ENCODE measurements around the gene CHRNA1.

Gene CHRNA1

DNA sequence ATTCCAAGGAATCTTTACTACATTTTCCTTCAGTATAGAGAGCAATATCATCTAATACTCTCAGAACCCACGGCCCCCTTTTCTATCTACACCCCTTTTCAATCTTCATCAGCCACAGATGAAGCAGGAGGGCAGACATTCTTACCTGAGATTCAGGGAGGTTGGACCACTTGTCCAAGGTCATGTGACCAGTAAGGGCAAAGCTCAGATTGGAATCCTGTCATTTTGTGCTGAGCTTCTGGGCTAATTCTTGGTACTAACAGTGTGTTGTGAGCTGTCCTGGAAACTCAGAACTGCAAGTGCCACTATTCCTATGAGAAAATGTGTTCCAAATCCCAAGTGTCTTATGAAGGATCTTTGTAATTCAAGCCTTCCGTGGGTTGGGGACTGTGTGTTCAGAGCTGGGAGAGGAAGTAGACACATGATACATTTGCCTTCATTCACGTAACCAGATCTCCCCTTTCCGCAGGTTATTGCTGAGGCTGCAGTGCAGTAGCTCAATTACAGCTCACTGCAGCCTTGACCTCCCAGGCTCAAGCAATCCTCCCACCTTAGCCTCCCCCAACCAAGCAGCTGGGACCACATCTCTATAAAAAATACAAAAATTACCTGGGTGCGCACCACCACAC lies 3.3 kb downstream of the CHRNA1 start:
- no peak for DNase-seq (ENCODE audit: low read depth)

DNA sequence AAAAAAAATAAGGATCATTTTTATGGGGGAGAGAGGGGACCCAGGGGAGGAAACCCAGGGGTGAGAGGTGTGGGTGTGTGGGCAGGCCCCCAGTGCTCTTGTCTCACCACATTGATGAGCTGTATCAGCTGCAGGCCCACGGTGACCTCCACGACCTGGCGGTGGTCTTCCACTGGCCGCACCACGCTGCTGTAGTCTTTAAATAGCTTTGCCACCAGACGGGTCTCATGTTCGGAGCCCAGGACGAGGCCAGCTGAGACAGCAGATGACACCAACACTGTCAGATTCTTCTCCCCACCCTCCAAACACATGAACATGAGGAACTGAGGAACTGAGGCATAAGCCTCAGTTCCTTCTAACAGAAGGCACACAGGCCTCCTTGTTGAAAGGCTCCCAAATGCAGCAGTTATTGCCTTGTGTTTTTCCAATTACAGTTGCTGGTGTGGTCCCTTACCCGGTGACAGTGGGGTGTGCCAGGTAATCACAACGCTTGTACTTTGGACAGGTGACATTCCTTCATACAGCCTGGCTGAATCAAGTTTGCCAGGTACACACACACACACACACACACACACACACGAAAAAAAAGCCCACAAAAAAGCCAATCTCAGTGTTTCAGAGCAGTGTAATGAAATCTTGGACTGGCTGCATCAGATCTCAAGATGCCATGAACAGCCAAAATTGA lies 4.7 kb downstream of the CHRNA1 start:
- DNase-seq (ENCODE audit: low read depth): no peak

DNA sequence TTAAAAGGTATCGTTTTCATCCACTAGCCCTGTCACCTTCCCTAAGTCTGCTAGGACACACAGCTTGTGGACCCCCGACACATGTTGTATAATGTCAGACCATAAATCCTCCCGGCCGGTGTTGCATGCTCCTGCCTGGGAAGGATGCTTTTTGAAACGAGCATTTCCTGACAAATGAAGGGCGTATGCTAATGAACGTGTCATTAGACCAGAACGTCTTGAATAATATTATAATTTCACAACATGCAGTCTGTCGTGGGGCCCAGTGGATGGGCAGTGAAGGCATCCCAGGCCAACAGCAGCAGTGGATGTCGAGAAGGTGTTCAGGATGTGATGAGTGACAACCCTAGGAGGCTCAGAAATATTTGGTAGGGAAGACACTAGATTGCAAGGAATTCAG lies 7.5 kb downstream of the CHRNA1 start:
- no peak for DNase-seq (ENCODE audit: low read depth)

DNA sequence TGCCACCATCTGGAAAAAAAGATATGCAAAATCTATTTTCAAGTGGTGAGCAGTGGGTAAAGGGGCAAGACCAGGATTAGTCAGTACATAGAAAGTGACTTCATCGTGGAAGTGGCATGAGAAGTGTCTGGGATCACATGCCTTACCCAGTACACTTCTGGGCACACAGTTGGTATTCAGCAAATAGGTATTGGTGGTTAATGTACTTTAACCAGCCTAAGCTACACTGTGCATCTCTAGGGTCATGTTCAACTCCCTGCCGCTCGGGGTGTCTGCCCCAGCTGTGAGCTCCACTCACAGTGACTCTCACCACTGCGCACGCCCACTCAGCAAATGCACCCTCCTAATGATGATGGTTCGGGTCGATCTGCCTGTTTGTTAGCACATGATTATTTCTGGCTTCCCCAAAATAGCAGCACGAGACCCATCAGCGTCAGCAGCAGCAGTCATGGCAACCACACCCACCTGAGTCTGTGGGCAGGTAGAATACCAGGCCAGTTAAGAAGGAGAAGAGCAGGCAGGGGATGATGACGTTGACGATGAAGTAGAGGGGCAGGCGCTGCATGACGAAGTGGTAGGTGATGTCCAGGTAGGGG lies 11.1 kb downstream of the CHRNA1 start:
- DNase-seq (ENCODE audit: low read depth): no peak

DNA sequence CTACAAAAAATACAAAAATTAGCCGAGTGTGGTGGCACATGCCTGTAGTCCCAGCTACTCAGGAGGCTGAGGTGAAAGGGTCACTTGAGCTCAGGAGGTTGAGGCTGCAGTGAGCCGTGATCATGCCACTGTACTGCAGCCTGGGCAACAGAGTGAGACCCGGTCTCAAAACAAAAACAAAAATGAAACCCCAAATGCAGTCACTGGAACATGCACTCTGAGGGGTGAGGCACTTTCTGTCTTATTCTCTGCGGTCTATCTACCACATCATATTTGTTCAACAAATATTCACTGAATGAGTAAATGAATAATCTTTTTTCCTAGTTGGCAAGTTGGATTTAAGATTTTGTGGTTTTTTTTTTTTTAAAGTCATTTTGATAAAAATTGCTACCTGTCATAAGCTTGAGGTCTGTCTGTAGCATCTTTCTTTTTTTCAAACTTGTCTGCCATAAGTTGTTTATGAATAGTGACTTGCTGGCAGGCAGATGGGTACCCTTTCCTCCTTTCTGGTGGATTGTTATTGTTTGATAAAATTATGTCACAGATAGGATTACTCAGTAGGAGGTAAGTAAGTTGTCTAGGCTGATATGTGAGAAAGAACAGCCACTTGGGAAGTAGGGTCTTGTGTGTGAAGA lies 11.8 kb downstream of the CHRNA1 start:
- DNase-seq (ENCODE audit: low read depth): no peak

DNA sequence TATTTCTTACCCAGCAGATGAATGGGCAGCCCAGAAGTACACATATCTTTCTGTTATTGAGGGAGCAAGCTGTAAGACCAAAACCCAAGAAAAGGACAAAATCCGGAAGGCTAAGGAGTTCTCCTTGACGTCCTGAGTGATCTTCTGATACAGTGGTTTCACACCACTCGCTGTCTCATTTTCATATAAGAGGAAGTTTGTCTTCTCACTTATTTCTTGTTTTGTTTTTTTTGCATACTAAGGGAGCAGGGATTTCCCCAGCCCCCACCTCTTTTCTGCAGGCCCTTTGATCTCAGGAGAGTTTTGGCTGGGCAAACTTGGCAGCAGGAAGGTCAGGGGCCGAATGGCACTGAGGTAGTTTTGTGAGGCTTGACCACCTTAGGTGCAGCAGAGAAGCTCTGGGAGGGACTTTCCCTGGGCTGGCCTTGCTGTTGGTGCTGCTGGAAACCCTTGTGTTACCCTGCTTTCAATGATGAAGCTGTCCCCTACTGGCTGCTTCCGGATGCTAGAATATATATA lies 13.3 kb downstream of the CHRNA1 start:
- DNase-seq (ENCODE audit: low read depth): no peak

DNA sequence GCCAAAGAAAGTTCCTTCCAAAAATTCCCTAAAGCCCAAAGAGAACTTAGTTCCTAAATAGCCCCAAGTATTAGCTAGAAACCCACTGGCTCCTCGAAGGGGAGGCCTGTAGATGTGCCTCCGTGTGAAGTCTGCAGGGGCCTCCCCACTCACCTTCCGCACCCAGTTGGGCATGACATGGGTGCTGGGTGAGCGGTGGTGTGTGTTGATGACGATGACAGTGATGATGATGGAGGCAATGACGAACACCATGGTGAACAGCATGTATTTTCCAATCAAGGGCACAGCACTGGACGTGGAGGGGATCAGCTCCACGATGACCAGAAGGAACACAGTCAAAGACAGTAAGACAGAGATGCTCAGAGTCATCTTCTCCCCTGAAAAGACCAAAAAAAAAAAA lies 14.5 kb downstream of the CHRNA1 start:
- DNase-seq (ENCODE audit: low read depth): no peak

DNA sequence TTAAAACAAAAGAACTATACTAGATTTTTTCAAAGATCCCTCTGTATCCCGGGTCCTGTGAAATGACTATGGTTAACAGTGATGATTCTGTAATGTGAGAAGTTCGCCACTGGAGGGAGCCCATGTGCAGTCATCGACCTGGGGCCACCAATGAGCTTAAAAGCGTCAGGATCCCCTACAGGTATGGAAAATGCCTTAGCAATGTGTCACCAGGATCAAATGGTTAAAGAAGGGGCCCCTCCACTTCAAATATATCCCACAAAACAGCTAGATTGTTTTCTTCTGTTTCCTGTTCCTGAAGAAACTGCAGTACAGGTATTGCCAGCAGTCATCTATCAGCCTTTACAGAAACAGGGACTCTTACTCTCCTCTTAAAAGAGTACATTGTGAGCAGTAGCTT lies 15.3 kb downstream of the CHRNA1 start:
- peak; percentile 36 for DNase-seq (ENCODE audit: low read depth)

DNA sequence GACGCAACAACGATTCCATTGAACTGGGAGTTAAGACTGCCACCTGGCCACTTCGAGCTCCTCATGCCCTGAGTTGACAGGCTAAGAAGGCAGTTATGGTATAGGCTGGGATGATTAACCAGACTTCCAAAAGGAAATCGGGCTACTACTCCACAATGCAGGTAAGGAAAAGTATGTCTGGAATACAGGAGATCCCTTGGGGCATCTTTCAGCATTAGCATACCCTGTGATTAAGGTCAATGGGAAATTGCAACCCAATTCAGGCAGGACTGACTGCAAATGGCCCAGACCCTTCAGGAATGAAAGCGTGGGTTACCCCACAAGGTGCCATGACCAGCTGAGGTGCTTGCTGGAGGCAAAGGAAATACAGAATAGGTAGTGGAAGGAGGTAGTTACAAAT lies 19.1 kb downstream of the CHRNA1 start:
- DNase-seq (ENCODE audit: low read depth): no peak

DNA sequence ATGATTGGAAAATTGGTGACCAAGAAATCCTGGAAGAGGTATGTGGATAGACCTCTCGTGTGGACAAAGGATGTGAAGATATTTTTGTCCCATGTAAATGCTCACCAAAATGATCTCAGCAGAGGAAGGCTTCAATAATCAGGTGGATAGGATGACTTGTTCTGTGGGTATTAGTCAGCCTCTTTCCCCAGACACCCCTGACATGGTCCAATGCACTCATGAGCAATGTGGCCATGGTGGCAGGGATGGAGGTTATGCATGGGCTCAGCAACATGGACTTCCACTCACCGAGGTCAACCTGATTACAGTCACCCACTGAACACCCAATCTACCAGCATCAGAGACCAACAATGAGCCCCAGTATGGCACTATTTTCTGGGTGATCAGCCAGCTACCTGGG lies 20.2 kb downstream of the CHRNA1 start:
- DNase-seq (ENCODE audit: low read depth): no peak

DNA sequence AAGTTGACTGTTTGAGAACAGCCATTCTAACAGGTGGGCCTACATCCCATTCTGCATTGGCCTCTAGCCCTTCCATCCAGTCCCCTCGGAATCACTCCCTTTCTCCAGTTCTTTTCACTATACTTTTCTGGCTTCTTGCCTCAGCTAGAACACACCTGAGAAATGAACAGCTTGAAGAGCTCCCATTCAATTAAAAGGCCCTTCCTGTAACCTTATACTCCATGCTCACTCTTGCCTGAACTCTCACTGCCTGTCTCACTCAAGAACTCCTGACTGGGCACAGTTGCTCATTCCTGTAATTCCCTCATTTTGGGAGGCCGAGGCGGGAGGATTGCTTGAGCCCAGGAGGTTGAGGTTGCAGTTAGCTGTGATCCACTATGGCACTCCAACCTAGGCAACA lies 23.6 kb downstream of the CHRNA1 start:
- no peak for DNase-seq (ENCODE audit: low read depth)

DNA sequence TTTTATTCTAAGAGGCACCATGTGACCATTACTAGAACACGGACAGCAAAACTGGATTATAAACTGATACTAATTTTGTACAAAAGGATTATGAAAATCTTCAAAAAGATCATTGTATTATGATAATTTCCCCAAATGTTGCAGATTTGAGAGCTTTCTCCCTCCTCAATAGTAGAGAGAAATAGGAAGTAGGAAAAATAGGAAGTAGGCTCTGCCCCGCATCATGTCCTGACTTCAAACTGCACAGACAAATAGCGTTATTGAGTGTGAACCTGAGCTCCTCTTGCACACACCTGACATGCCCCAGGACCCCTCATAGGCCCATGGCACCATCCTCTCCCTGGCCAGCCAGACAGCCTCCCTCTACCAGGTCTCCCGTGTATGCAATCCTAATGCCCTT lies 25.4 kb downstream of the CHRNA1 start:
- DNase-seq (ENCODE audit: low read depth): no peak

DNA sequence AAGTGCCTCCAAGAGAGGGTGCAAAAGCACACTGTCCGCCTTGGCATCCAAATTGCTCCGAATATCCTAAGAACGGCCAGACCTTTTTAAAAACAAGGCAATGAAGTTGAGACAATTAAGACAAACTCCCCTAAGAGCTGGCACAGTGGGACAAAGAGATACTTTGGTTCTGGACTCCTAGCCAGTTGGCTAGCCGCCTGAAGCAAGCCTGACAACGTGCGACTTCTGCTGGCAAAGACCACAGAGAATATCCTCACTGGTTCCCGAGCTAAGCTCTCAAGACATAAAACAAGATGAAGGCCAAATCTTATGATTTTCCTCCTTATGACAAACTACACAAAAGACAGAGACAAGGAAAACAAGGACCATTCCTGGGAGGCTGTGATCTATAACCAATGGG lies 32.7 kb downstream of the CHRNA1 start:
- DNase-seq (ENCODE audit: low read depth): no peak

DNA sequence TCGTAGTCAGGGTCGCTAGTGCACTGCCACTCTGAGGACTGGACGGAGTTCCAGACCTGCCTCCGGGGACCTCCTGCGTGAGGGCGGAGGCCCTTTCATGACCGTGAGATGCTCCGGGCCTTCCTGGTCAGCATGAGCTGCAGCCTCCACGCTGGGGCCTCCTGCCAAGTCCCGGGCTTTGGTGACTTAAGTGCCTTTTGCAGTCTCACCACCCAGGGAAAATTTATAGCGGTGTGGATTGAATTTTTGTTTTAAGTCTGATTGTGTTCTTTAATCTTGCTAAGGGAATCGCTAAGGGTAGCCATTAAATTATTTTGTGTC lies 33.6 kb downstream of the CHRNA1 start:
- DNase-seq (ENCODE audit: low read depth): no peak

DNA sequence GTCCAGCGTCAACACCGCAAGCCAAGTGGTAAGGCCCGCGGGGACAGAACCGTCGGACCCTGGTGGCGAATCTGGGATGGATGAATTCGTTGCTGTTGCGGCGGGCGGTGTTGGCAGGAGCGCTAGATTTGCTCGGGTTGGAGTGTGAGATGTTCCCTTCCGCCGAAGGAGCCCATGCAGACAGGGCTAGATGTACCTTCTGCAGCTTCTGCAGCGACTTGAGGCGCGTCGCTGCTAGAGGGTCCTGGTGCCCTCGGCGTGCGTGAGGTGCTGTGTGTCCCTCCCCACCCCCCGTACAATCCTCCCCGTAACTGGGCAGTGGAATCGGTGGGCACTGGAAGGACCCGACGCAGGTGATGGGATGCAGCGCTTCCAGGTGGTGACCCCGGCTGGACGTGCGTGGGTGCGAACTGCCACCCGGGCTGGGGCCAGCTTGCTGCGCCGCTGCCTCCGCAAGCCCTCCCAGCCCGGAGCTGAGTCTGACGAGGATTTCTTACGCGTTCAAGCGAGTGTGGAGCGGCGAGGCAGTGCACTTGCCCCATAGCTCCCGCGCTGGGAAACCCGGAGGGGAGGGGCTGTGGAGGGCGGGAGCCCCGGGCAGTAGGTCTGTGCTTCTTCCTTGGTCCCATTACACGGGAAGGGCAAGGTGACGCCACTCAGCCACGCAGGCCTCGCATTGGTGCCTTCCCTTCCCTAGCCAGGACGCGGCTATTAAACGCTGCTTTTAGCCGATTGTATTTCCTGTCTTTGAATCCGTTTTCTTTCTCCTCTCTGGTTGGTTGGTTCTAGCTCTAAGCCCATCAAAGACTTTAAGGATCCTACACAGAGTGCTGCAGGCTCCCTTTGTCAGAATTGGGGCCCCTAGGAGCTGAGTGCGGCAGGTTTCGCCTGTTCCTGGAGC lies 34.2 kb downstream of the CHRNA1 start:
- no peak for DNase-seq (ENCODE audit: low read depth)

DNA sequence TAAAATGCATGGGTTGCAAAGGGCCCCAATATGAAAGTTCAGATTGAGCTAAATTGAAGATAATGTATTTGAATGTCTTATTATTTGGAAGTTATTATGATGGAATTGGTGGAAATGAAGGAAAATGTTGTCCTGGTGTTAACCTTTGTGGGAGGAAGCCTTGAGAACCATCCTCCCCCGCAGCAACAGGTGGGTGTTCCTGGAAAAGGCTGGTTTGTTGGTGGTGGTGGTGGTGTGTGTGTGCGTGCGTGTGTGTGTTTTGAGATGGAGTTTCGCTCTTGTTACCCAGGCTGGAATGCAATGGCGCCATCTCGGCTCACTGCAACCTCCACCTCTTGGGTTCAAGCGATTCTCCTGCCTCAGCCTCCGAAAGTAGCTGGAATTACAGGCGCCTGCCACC lies 36.2 kb downstream of the CHRNA1 start:
- DNase-seq (ENCODE audit: low read depth): no peak

DNA sequence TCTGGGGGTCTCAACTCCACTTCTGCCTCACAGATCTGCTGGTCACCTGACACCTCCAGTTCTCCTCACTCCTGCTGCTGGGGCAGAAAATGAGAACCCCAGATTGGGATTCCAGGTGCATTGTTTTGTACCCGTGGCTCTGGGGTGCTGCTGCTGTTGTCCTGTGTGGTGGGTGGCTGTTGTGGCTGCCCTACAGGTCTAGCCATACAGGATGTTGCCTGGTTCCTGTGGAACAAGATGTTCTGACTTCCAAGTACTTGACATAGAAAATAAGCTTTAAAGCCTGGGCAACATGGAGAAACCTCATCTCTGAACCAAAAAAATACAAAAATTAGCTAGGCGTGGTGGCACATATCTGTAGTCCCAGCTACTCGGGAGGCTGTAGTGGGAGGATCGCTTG lies 38.1 kb downstream of the CHRNA1 start:
- DNase-seq (ENCODE audit: low read depth): no peak

DNA sequence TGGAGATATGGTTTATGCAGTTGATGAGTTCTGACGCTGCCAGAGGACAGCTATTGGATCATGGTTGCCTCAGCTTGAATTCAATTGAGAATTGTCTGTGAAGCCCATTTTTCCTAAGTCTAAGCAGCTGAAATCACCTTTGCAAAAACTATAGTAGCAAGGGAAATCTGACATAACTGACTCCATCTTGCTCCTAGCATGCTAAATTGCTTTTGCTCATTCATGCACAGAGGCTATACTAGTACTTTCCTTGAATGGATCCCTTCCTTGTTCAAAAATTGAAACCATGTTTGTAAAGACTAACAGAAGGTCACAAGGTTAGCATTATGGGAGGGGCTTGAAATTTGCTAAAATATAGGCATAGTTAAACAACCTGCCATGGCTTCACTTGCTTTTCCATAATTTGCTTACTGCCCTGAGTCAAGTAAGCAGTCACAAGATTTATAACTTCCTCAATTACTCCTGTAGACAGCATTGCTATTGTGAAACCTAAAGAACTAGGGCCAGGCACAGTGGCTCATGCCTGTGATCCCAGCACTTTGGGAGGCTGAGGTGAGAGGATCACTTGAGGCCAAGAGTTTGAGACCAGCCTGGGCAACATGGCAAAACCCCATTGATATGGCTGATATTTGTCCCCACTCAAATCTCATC lies 41.2 kb downstream of the CHRNA1 start:
- no peak for DNase-seq (ENCODE audit: low read depth)

DNA sequence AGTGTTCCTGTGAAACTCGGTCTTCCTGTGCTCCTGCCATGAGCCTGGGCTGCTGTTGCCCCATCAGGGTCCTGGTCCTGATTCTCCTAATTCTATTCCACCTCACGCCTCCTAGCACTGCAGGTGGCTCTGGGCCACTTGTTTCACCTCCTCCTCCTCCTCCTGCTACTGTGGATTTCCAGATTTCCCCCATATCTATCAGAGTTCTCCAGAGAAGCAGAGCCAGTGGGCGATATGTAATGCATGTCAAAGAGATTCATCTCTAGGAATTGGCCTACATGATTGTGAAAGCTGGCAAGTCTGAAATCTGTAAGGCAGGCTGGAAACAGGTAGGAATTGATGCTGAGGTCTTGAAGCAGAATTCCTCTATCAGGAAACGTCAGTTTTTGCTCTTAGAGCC lies 45.3 kb downstream of the CHRNA1 start:
- no peak for DNase-seq (ENCODE audit: low read depth)

DNA sequence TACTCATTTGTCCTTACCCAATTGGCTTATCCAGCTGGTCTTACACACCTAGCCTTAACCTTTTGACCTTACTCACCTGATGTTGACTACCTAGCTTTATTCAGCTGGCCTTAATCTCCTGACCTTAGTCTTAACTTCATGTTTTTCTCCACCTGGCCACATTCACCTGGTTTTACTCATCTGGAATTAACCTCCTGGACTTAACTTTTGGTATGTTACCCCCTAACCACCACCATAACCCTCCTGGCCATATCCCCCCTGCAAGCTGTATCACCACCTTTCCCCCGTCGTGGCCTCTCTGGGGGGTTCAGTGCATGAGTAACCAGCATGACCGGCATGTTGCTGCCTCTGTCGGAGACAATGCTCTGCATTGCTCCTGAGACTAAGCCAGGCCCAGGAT lies 45.7 kb downstream of the CHRNA1 start:
- DNase-seq (ENCODE audit: low read depth): no peak

DNA sequence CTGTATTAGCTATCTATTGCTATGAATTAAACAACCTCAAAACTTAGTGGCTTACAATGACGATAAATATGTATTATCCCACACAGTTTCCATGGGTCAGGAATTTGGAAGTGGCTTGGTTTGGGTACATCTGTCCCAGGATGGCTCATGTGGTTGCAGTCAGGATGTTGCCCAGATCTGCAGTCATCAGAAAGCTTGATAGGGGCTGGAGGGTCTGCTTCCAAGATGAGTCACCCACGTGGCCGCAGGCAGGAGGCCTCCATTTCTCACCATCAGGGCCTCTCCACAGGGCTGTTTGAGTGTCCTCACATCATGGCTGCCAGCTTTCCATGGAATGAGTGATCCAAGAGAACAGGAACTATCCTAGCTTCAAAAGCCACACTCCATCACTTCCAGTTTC lies 46.4 kb downstream of the CHRNA1 start:
- DNase-seq (ENCODE audit: low read depth): no peak

DNA sequence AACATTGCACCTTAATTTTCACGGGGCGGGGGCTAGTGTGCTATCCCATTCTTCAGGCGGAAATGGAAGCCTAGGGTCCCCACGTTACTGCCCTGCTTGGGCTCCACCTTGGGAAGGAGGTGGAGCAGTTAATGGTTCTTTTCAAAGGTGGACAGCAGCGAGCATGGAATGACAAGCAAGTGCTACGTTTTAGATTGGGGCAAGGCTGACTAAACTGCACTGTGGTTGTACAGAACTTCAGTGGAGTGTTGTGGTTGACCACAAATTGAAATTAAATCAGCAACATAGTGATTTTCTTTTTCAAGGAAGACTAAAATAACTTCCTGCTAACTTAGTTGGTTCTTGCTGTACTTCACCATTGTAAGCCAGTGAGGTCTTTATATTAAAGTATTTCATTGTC lies 47.0 kb downstream of the CHRNA1 start:
- DNase-seq (ENCODE audit: low read depth): no peak
